GM12878 (cell line): ENCODE results near the gene PERCC1. TPM values are rescaled to one million over a fixed set of nuclear protein-coding genes. Genes with fewer than 3 reads are reported as not detected.

Experiments used
- ATAC-seq: fragments of 200-7000 bp; cut with Tn5 transposase; 3 replicates; pipeline ENCODE4 v1.9.1; 2020; ENCODE audit warnings: mild to moderate bottlenecking, moderate library complexity
- BruUV-seq: library from RNA; stranded (reverse); fragments of 400-500 nt; replicated peaks from 2 replicates; lab custom pipeline; 2021; lab: Mats Ljungman, UMichigan
- CTCF ChIA-PET: fragments of 300-600 bp; sonication (Branson Sonifier 250); formaldehyde crosslinking; extraction: SDS; loops from one replicate; lab custom pipeline; 2021; ENCODE audit warnings: inconsistent platforms; lab: Yijun Ruan, JAX
- POLR2A ChIA-PET: fragments of 350-600 bp; formaldehyde crosslinking; extraction: SDS; loops from one replicate; lab custom pipeline; 2021; ENCODE audit warnings: inconsistent platforms; lab: Charles Lee
- RAD21 ChIA-PET: fragments of 300-600 bp; sonication (Branson Sonifier 250); formaldehyde crosslinking; loops from one replicate; lab custom pipeline; 2023; ENCODE audit warnings: antibody characterized with exemption; ENCODE audit not compliant: unreplicated experiment; lab: Charles Lee
- SMC1A ChIA-PET: fragments of 300-600 bp; sonication (Branson Sonifier 250); formaldehyde crosslinking; loops from one replicate; lab custom pipeline; 2023; ENCODE audit not compliant: unreplicated experiment, uncharacterized antibody; lab: Charles Lee
- DNase-seq: peaks from one replicate; pipeline ENCODE4 v3.0.0-alpha.2; 2011; ENCODE audit warnings: low read depth, low spot score
- FAIRE-seq: peaks from 3 replicates; lab custom pipeline; 2011; peaks lifted over from hg19 to GRCh38; lab: Jason Lieb, UNC
- H2AFZ ChIP-seq: 2 replicates; pipeline ENCODE4 v1.6.0; 2011; ENCODE audit warnings: low read depth, low read length, control low read depth; ENCODE audit not compliant: control insufficient read depth
- H3K27ac ChIP-seq: 2 replicates; pipeline ENCODE4 v1.5.1; 2011; ENCODE audit warnings: control low read depth; ENCODE audit not compliant: control insufficient read depth, insufficient read depth
- H3K27me3 ChIP-seq, 2 experiments: replicated peaks in 1 of 2; 2 replicates each; pipeline versions ENCODE4 v1.6.0 to v1.6.1; 2011; ENCODE audit warnings: low read length in 1 of 2; ENCODE audit not compliant: control insufficient read depth in 2 of 2, insufficient read depth in 2 of 2
- H3K36me3 ChIP-seq, 2 experiments: 2 replicates each; pipeline ENCODE4 v1.5.1; 2011; ENCODE audit warnings: low read length in 1 of 2; ENCODE audit not compliant: control insufficient read depth in 2 of 2, insufficient read depth in 2 of 2
- H3K4me1 ChIP-seq: 2 replicates; pipeline ENCODE4 v1.6.1; 2011; ENCODE audit warnings: mild to moderate bottlenecking, low read length, moderate library complexity, mixed read lengths; ENCODE audit not compliant: control insufficient read depth, insufficient read depth
- H3K4me2 ChIP-seq: 2 replicates; pipeline ENCODE4 v1.6.0; 2011; ENCODE audit warnings: control low read depth; ENCODE audit not compliant: control insufficient read depth, insufficient read depth
- H3K4me3 ChIP-seq: fragments of 200-600 bp; sonication (generic); 2 replicates; pipeline ENCODE4 v1.5.1; 2016
- H3K79me2 ChIP-seq: 2 replicates; pipeline ENCODE4 v1.6.0; 2011; ENCODE audit warnings: low read length; ENCODE audit not compliant: control insufficient read depth, insufficient read depth
- H3K9ac ChIP-seq: 2 replicates; pipeline ENCODE4 v1.8.0; 2011; ENCODE audit warnings: low read length, control low read depth, mixed read lengths; ENCODE audit not compliant: control insufficient read depth, insufficient read depth
- H3K9me3 ChIP-seq: replicated peaks from 3 replicates; pipeline ENCODE4 v1.5.1; 2011; ENCODE audit warnings: mild to moderate bottlenecking, low read length; ENCODE audit not compliant: control insufficient read depth, insufficient read depth
- H4K20me1 ChIP-seq: 2 replicates; pipeline ENCODE4 v1.6.0; 2011; ENCODE audit not compliant: control insufficient read depth, insufficient read depth
- ASH2L ChIP-seq: fragments of 300-600, 200-600 bp; sonication (generic); IDR thresholded peaks from 2 replicates; pipeline ENCODE4 v1.6.1; 2017; ENCODE audit warnings: low read depth, mild to moderate bottlenecking, borderline replicate concordance
- BACH1 ChIP-seq: fragments of 450-650 bp; IDR thresholded peaks from 2 replicates; pipeline ENCODE4 v1.6.1; 2017; ENCODE audit warnings: mild to moderate bottlenecking, borderline replicate concordance
- CEBPZ ChIP-seq: fragments of 150-350 bp; IDR thresholded peaks from 2 replicates; pipeline ENCODE4 v1.6.1; 2016; ENCODE audit warnings: low read depth, low read length
- ESRRA ChIP-seq: IDR thresholded peaks from 2 replicates; pipeline ENCODE4 v1.6.1; 2012; ENCODE audit warnings: mild to moderate bottlenecking, low read length, improper control_type of control experiment
- EZH2 ChIP-seq: IDR thresholded peaks from 2 replicates; pipeline ENCODE4 v1.6.1; 2012; ENCODE audit warnings: low read depth, mild to moderate bottlenecking, control low read depth, inconsistent platforms, low read length, borderline replicate concordance; ENCODE audit not compliant: control insufficient read depth
- HCFC1 ChIP-seq: fragments of 150-350 bp; IDR thresholded peaks from 2 replicates; pipeline ENCODE4 v1.6.1; 2014; ENCODE audit warnings: low read length
- NRF1 ChIP-seq: conservative IDR thresholded peaks from 2 replicates; pipeline ENCODE4 v1.6.1; 2011; ENCODE audit warnings: mild to moderate bottlenecking, low read depth, low read length, improper control_type of control experiment
- PBX3 ChIP-seq: IDR thresholded peaks from 2 replicates; pipeline ENCODE4 v1.6.1; 2011; ENCODE audit warnings: mild to moderate bottlenecking, low read depth, low read length, moderate library complexity; ENCODE audit not compliant: insufficient replicate concordance
- POLR2A ChIP-seq: IDR thresholded peaks from 2 replicates; pipeline ENCODE4 v1.6.1; 2011; ENCODE audit warnings: low read depth, mild to moderate bottlenecking, low read length
- POLR2AphosphoS2 ChIP-seq: IDR thresholded peaks from 2 replicates; pipeline ENCODE4 v1.6.1; 2011; ENCODE audit warnings: low read depth, mild to moderate bottlenecking, low read length, improper control_type of control experiment, moderate library complexity
- SMAD5 ChIP-seq: IDR thresholded peaks from 2 replicates; pipeline ENCODE4 v1.6.1; 2016; ENCODE audit warnings: antibody characterized with exemption, low read depth
- USF2 ChIP-seq: IDR thresholded peaks from 2 replicates; pipeline ENCODE4 v1.6.1; 2011; ENCODE audit warnings: low read depth, low read length, improper control_type of control experiment, borderline replicate concordance
- ZNF384 ChIP-seq: IDR thresholded peaks from 2 replicates; pipeline ENCODE4 v1.6.1; 2012; ENCODE audit warnings: low read depth, mild to moderate bottlenecking, low read length, improper control_type of control experiment, borderline replicate concordance
- WGBS: methylation state at CpG from one replicate; pipeline ENCODE4 v1.1.6; 2016; ENCODE audit warnings: low lambda C conversion rate; ENCODE audit not compliant: insufficient replicate concordance, insufficient coverage; ENCODE audit errors: missing lambda C conversion rate; 5-methylcytosine and 5-hydroxymethylcytosine counted together
- in situ Hi-C: fragments of 300-500 bp; cut with MboI; formaldehyde crosslinking; loops from 9 replicates; pipeline ENCODE4 v1.14.3; 2018; ENCODE audit warnings: mixed read lengths
- intact Hi-C: fragments of 100-400 bp; cut with micrococcal nuclease; formaldehyde crosslinking; loops from one replicate; pipeline ENCODE4 v1.14.2; 2022; ENCODE audit not compliant: unreplicated experiment
- polyA plus RNA-seq, 11 experiments: library from polyadenylated mRNA; depleted of rRNA in 4 of 11; unstranded in 6 of 11; stranded (reverse) in 5 of 11; fragments of >200 nt; fragmentation: Nextera tagmentation in 4 of 11; fragmentation: Illumina TruSeq in 1 of 11; extraction: Ambion mirVana in 4 of 11; extraction: Trizol in 1 of 11; gene quantifications; 1 replicate in 1 of 11; 2 replicates in 10 of 11; pipeline versions ENCODE4 v1.2.1 to v1.2.3, GENCODE V29; 2011 to 2016; ENCODE audit warnings: inconsistent platforms in 2 of 11, missing spikeins in 2 of 11, low read depth in 1 of 11
- total RNA-seq, 4 experiments: library from RNA; depleted of rRNA in 3 of 4; stranded (reverse); fragments of >200 nt in 3 of 4; fragmentation: Illumina TruSeq in 1 of 4; extraction: Trizol in 1 of 4; gene quantifications; 2 replicates each; pipeline versions ENCODE4 v1.2.1 to v1.2.3, GENCODE V29; 2013 to 2021

The PERCC1 gene
- total and polyA plus RNA-seq, 10 of the 15 experiments (the other 5 are each of a cell fraction or from before 2014, with no cell fraction given) = not detected

GRCh38 chr16:1450218-1450617, 19.3 kb downstream of the PERCC1 start:
- WGBS = 83% methylated on average over 23 of the region's 29 CpGs
- intact Hi-C loops (no loop called here), in situ Hi-C loops (no loop called here)
- Histone ChIP-seq H3K9ac (no peak overlapping the region), H2AFZ (no peak overlapping the region), H3K27me3 (no peaks in the 10 kb centered on the region), H3K27ac (no peak overlapping the region)
- CTCF ChIA-PET = no interaction called here
- DNase-seq = no peak
- BruUV-seq = no TSS peak
- TF ChIP-seq USF2 (no peak), POLR2A (peak; percentile 45; the same call in 1 of the 2 replicates)
- TF ChIP-seq, all 136 proteins: peak for 1
- Histone ChIP-seq H3K4me3 (no peak overlapping the region), H3K4me1 (no peaks in the 10 kb centered on the region), H3K79me2 (no peaks in the 10 kb centered on the region), H4K20me1 (no peaks in the 10 kb centered on the region), H3K9me3 (no peaks in the 10 kb centered on the region), H3K36me3 (no peaks in the 10 kb centered on the region; a peak in 2 of 4 replicates), H3K4me2 (no peak overlapping the region)
- ChIA-PET POLR2A (no interaction called here), SMC1A (no interaction called here), RAD21 (no interaction called here)
- FAIRE-seq (no peak), ATAC-seq (no peak)

- Histone ChIP-seq H3K4me3 (no peak overlapping the region), H3K4me1 (no peaks in the 10 kb centered on the region), H3K79me2 (no peaks in the 10 kb centered on the region), H2AFZ (no peak overlapping the region), H3K9ac (no peak overlapping the region), H3K4me2 (no peak overlapping the region), H3K27me3 (no peaks in the 10 kb centered on the region), H3K36me3 (no peaks in the 10 kb centered on the region; a peak in 2 of 4 replicates), H3K27ac (no peak overlapping the region), H4K20me1 (no peaks in the 10 kb centered on the region), H3K9me3 (no peaks in the 10 kb centered on the region)
- in situ Hi-C loops (no loop called here), intact Hi-C loops (no loop called here)
- 96% methylated on average over 21 of the region's 21 CpGs for WGBS
- ChIA-PET CTCF (no interaction called here), POLR2A (no interaction called here), SMC1A (no interaction called here), RAD21 (interaction anchor here (0.7 kb wide), 1 partner anchor 164 kb away, joined by 3 read pairs; no protein-coding TSS in a partner anchor)
- FAIRE-seq (no peak), DNase-seq (no peak), ATAC-seq (no peak)
- no TSS peak for BruUV-seq
- no peak for TF ChIP-seq ESRRA
- TF ChIP-seq ZNF384 = no peak
- no peak for TF ChIP-seq POLR2AphosphoS2
- TF ChIP-seq PBX3 = no peak
- no peak for TF ChIP-seq ASH2L
- TF ChIP-seq BACH1 = no peak
- no peak for TF ChIP-seq NRF1
- TF ChIP-seq CEBPZ = no peak
- TF ChIP-seq EZH2 = no peak
- no peak for TF ChIP-seq HCFC1
- no peak for TF ChIP-seq SMAD5
Observed at GRCh38 chr16:1450841-1451240, 20.0 kb downstream of the PERCC1 start.
